K562 (cell line): ENCODE data around the gene PSMD4. TPM values are rescaled to one million over a fixed set of nuclear protein-coding genes. Genes with fewer than 3 reads are reported as not detected.
A peak's percentile ranks its signal among the peaks of the same experiment; 100 is the strongest.

Source experiments
- CC2D1A ChIP-seq: fragments of 450-650 bp; IDR thresholded peaks from 2 replicates; pipeline ENCODE4 v1.6.1; 2017; ENCODE audit warnings: mild to moderate bottlenecking
- ERF ChIP-seq: fragments of 450-650 bp; formaldehyde crosslinking; IDR thresholded peaks from 2 replicates; pipeline ENCODE4 v1.4.0; 2020; ENCODE audit warnings: mild to moderate bottlenecking, mixed read lengths
- EZH2 ChIP-seq: IDR thresholded peaks from 2 replicates; pipeline ENCODE4 v1.6.1; 2012; ENCODE audit warnings: low read depth, mild to moderate bottlenecking, inconsistent platforms, low read length, borderline replicate concordance
- FOXM1 ChIP-seq, 2 experiments: fragments of 450-650 bp in 1 of 2; sonication (generic) in 1 of 2; formaldehyde crosslinking in 1 of 2; IDR thresholded peaks; 2 replicates each; pipeline versions ENCODE4 v1.6.1 to v1.9.0; 2017 to 2022; ENCODE audit warnings: low read depth in 2 of 2, mild to moderate bottlenecking in 2 of 2, missing genetic modification reagents in 1 of 2, moderate library complexity in 1 of 2
- HCFC1 ChIP-seq: IDR thresholded peaks from 2 replicates; pipeline ENCODE4 v1.6.1; 2012; ENCODE audit warnings: low read depth, low read length, improper control_type of control experiment
- HDAC2 ChIP-seq: fragments of 450-650 bp; IDR thresholded peaks from 2 replicates; pipeline ENCODE4 v1.6.1; 2016; ENCODE audit warnings: mild to moderate bottlenecking
- MITF ChIP-seq: IDR thresholded peaks from 2 replicates; pipeline ENCODE4 v1.6.1; 2014; ENCODE audit warnings: antibody characterized with exemption
- NCOA2 ChIP-seq, 2 experiments: fragments of 450-650 bp; IDR thresholded peaks; 2 replicates each; pipeline ENCODE4 v1.6.1; 2018; ENCODE audit warnings: mild to moderate bottlenecking in 2 of 2, moderate library complexity in 1 of 2; ENCODE audit not compliant: partially characterized antibody in 2 of 2
- NCOR1 ChIP-seq: fragments of 450-650 bp; IDR thresholded peaks from 2 replicates; pipeline ENCODE4 v1.6.1; 2016; ENCODE audit warnings: mild to moderate bottlenecking, moderate library complexity
- PCBP2 ChIP-seq: fragments of 200-400 bp; formaldehyde crosslinking; IDR thresholded peaks from 2 replicates; pipeline ENCODE4 v1.6.1; 2018; ENCODE audit warnings: low read length, low read depth, mild to moderate bottlenecking, moderate library complexity; ENCODE audit not compliant: poor library complexity, severe bottlenecking
- RCOR1 ChIP-seq, 2 experiments: IDR thresholded peaks; 2 replicates each; pipeline ENCODE4 v1.6.1; 2012; ENCODE audit warnings: low read depth in 2 of 2, low read length in 2 of 2, borderline replicate concordance in 1 of 2, improper control_type of control experiment in 1 of 2
- SIN3B ChIP-seq: fragments of 450-650 bp; IDR thresholded peaks from 2 replicates; pipeline ENCODE4 v1.6.1; 2017; ENCODE audit warnings: low read depth, mild to moderate bottlenecking, moderate library complexity
- SMARCA5 ChIP-seq: fragments of 450-650 bp; IDR thresholded peaks from 2 replicates; pipeline ENCODE4 v1.6.1; 2016
- SMC3 ChIP-seq: conservative IDR thresholded peaks from 2 replicates; pipeline ENCODE4 v1.6.1; 2011; ENCODE audit warnings: low read depth, low read length, improper control_type of control experiment; ENCODE audit not compliant: insufficient read depth
- ZBED1 ChIP-seq: IDR thresholded peaks from 2 replicates; pipeline ENCODE4 v1.6.1; 2014
- ZNF23 ChIP-seq: fragments of 250-450 bp; sonication (Bioruptor Pico); IDR thresholded peaks from 2 replicates; pipeline ENCODE4 v1.4.0; 2020; ENCODE audit warnings: mild to moderate bottlenecking
- ZNF239 ChIP-seq: fragments of 250-450 bp; sonication (Bioruptor Pico); IDR thresholded peaks from 2 replicates; pipeline ENCODE4 v1.4.0; 2020; ENCODE audit warnings: mild to moderate bottlenecking
- ZNF431 ChIP-seq: sonication (generic); formaldehyde crosslinking; IDR thresholded peaks from 2 replicates; pipeline ENCODE4 v1.8.0; 2022; ENCODE audit warnings: mild to moderate bottlenecking, missing genetic modification reagents
- ZNF511 ChIP-seq: sonication (generic); formaldehyde crosslinking; IDR thresholded peaks from 2 replicates; pipeline ENCODE4 v1.8.0; 2022; ENCODE audit warnings: mild to moderate bottlenecking, missing genetic modification reagents
- ZNF609 ChIP-seq: sonication (generic); formaldehyde crosslinking; IDR thresholded peaks from 2 replicates; pipeline ENCODE4 v1.8.1; 2023; ENCODE audit warnings: missing genetic modification reagents, mild to moderate bottlenecking, borderline replicate concordance
- polyA plus RNA-seq, 8 experiments: library from polyadenylated mRNA; depleted of rRNA in 4 of 8; stranded (reverse) in 5 of 8; unstranded in 3 of 8; fragments of >200 nt; fragmentation: Nextera tagmentation in 2 of 8; fragmentation: Illumina TruSeq in 1 of 8; extraction: Ambion mirVana in 2 of 8; extraction: Trizol in 1 of 8; gene quantifications; 2 replicates each; pipeline versions ENCODE4 v1.2.1 to v1.2.3, GENCODE V29; 2011 to 2014; ENCODE audit warnings: inconsistent platforms in 1 of 8, missing spikeins in 1 of 8
- total RNA-seq, 7 experiments: library from RNA; depleted of rRNA in 6 of 7; stranded (reverse); fragments of >200 nt in 6 of 7; fragmentation: Illumina TruSeq in 2 of 7; extraction: Trizol in 2 of 7; gene quantifications; 2 replicates each; pipeline versions ENCODE4 v1.2.1 to v1.2.3, GENCODE V29; 2011 to 2021; ENCODE audit warnings: low replicate concordance in 1 of 7
- TF ChIP-seq, protein P1 (sequence below): IDR thresholded peaks from 2 replicates; pipeline ENCODE4 v1.6.1; 2011; ENCODE audit not compliant: insufficient read length; ENCODE audit errors: extremely low read depth

The PSMD4 gene
- total and polyA plus RNA-seq, 9 of the 15 experiments (the other 6 are each of a cell fraction or from before 2014, with no cell fraction given) = 194 to 353 (median 295) TPM

DNA sequence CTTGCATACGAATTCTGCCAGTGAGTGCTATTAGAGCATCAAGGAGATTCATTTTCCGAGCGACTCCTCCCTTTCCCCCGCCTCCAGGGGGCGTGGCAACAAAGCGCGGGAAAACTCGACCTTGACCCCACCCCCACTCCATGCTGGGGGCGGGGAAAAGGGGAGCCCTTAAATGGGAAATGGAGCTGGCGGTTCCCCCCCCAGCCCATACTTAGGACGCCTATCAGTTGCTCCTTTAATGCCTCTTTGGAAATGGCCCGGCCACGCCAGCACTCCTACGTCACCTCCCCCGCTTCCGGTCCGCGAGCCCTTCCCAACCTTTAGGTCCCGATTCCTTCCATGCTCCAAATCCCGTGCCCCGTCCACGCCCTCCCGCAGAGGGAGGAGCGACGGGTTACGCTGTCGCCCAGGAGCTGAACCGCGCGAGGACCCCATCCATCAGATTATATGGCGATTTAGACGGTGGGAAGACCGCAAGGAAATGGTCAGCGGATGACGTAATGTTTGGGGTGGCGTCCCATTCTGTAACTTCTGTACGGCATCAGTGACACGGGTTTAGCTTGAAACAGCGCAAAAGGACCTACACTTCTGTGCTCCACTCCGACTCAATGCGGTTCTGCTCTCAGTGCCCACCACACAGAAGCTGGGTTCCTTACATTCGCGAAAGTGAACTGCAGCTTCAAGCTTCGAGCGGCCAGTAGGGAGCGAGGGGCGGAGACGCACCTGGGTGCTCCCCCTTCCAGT, 26.9 kb downstream of the PSMD4 start (continued):
- peak; percentile 99 for TF ChIP-seq FOXM1 (IDR thresholded peaks at IDR 0.05; ENCODE audit: low read depth)
- TF ChIP-seq FOXM1 (CRISPR knock-in tag; IDR thresholded peaks at IDR 0.05; ENCODE audit: low read depth) = no peak
- TF ChIP-seq, protein P1, sequence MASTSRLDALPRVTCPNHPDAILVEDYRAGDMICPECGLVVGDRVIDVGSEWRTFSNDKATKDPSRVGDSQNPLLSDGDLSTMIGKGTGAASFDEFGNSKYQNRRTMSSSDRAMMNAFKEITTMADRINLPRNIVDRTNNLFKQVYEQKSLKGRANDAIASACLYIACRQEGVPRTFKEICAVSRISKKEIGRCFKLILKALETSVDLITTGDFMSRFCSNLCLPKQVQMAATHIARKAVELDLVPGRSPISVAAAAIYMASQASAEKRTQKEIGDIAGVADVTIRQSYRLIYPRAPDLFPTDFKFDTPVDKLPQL = no peak
- no peak for TF ChIP-seq MITF
- TF ChIP-seq ERF (CRISPR knock-in tag) = peak; percentile 85
- TF ChIP-seq HCFC1 = peak; percentile 33
- TF ChIP-seq ZNF431 (CRISPR knock-in tag) = peak; percentile 34; the same call in 1 of the 2 replicates
- peak; percentile 33; the same call in 1 of the 2 replicates for TF ChIP-seq NCOR1
- TF ChIP-seq PCBP2 = no peak
- TF ChIP-seq SIN3B = no peak; the same call in 1 of the 2 replicates
- TF ChIP-seq SMARCA5 = no peak
- no peak for TF ChIP-seq CC2D1A
- TF ChIP-seq ZNF239 = 0 out of 2 replicates have a peak, but pooled peaks have one; percentile 8
- TF ChIP-seq NCOA2 (IDR thresholded peaks at IDR 0.05; ENCODE audit: partially characterized antibody in 2 of 2) = no peak
- peak; percentile 91 for TF ChIP-seq HDAC2
- TF ChIP-seq ZNF23 (CRISPR knock-in tag) = no peak
- TF ChIP-seq ZBED1 = peak; percentile 17; the same call in 1 of the 2 replicates
- TF ChIP-seq ZNF511 (CRISPR knock-in tag) = peak; percentile 89
- no peak for TF ChIP-seq EZH2
- 0 out of 2 replicates have a peak, but pooled peaks have one; percentile 4 for TF ChIP-seq SMC3
- TF ChIP-seq ZNF609 (CRISPR knock-in tag) = peak; percentile 84
- TF ChIP-seq RCOR1 (IDR thresholded peaks at IDR 0.05; ENCODE audit: borderline replicate concordance in 1 of 2, low read depth in 2 of 2, low read length in 2 of 2) = peak in 1 of 2 experiments; percentile 56; a peak in 1 of 4 replicates
